Activated CD4-positive, alpha-beta memory T cell treated with anti-CD3 and anti-CD28 coated beads, Interleukin-2, amount 10 ng/mL, durations not matched to agents 7 days and 5 days (primary cell): ENCODE results near the gene ZNF213. TPM values are rescaled to one million over a fixed set of nuclear protein-coding genes. Genes with fewer than 3 reads are reported as not detected.

ENCODE experiments used
- CTCF ChIA-PET: fragments of 350-600 bp; sonication (Branson Sonifier 250); formaldehyde crosslinking; loops from one replicate; lab custom pipeline; 2021; ENCODE audit warnings: antibody characterized with exemption, inconsistent platforms; lab: Charles Lee
- POLR2A ChIA-PET: fragments of 350-600 bp; sonication (Branson Sonifier 250); formaldehyde crosslinking; loops from one replicate; lab custom pipeline; 2021; ENCODE audit warnings: antibody characterized with exemption; lab: Charles Lee
- DNase-seq: peaks from one replicate; pipeline ENCODE4 v3.0.0-alpha.2; 2020
- H3K27ac Mint-ChIP-seq: one replicate; pipeline ENCODE4 v1.8.0; 2021; ENCODE audit warnings: mild to moderate bottlenecking, mixed read lengths
- H3K27me3 Mint-ChIP-seq: one replicate; pipeline ENCODE4 v1.8.0; 2021; ENCODE audit warnings: mixed read lengths
- H3K36me3 Mint-ChIP-seq: one replicate; pipeline ENCODE4 v1.8.0; 2021; ENCODE audit warnings: low read depth, mixed read lengths
- H3K4me1 Mint-ChIP-seq: one replicate; pipeline ENCODE4 v1.8.0; 2021; ENCODE audit warnings: mixed read lengths
- H3K4me3 Mint-ChIP-seq: one replicate; pipeline ENCODE4 v1.8.0; 2021; ENCODE audit warnings: mild to moderate bottlenecking, mixed read lengths
- H3K9me3 Mint-ChIP-seq: one replicate; pipeline ENCODE4 v1.8.0; 2021; ENCODE audit warnings: mixed read lengths
- total RNA-seq, 2 experiments: library from RNA; stranded (reverse); gene quantifications; one replicate each; pipeline ENCODE4 v1.2.3, GENCODE V29; 2021

The ZNF213 gene
- total RNA-seq, 2 experiments from 2014 or later, result 10.5 to 11.6 TPM

GRCh38 chr16:3183445-3184139 is 48.8 kb downstream of the ZNF213 start:
- Mint-ChIP-seq H3K9me3 (peaks cover 6% of the 10 kb centered on the region), H3K36me3 (peaks cover 13% of the 10 kb centered on the region), H3K27ac (peak overlapping the region; percentile 60), H3K4me1 (peaks cover 40% of the 10 kb centered on the region), H3K4me3 (peak overlapping the region; percentile 57), H3K27me3 (peaks cover 79% of the 10 kb centered on the region)
- POLR2A ChIA-PET, result interaction anchor here (0.7 to 2.2 kb wide), 6 partner anchors 11 to 326 kb away, joined by 3 to 7 read pairs (median 4); partner anchors contain the start of gene ZNF263
- CTCF ChIA-PET, result interaction anchor here (0.7 to 2.0 kb wide), 3 partner anchors 8 to 54 kb away, joined by 3 to 7 read pairs (median 4); no protein-coding TSS in a partner anchor
- no peak for DNase-seq

GRCh38 chr16:3186946-3187690 is 52.3 kb downstream of the ZNF213 start:
- H3K36me3 Mint-ChIP-seq, result peaks cover 30% of the 10 kb centered on the region
- no peak overlapping the region for H3K27ac Mint-ChIP-seq
- peaks cover 77% of the 10 kb centered on the region for H3K27me3 Mint-ChIP-seq
- H3K4me1 Mint-ChIP-seq, result peaks cover 68% of the 10 kb centered on the region
- CTCF ChIA-PET, result interaction anchor here (0.8 to 1.0 kb wide), 2 partner anchors 73 to 159 kb away, joined by 3 read pairs; no protein-coding TSS in a partner anchor
- peaks cover 12% of the 10 kb centered on the region for H3K9me3 Mint-ChIP-seq
- POLR2A ChIA-PET, result interaction anchor here (1.1 to 3.0 kb wide), 2 partner anchors 16 to 47 kb away, joined by 3 to 11 read pairs; partner anchors contain the start of gene ZNF200
- DNase-seq, result no peak
- H3K4me3 Mint-ChIP-seq, result no peak overlapping the region

GRCh38 chr16:3187798-3188674 is 53.2 kb downstream of the ZNF213 start, which contains the start of gene OR1F1:
Gene OR1F1 (plus strand): TSS chr16:3188204.
- Mint-ChIP-seq H3K4me1 (peaks cover 62% of the 10 kb centered on the region), H3K27me3 (peaks cover 70% of the 10 kb centered on the region), H3K36me3 (peaks cover 30% of the 10 kb centered on the region), H3K9me3 (peaks cover 12% of the 10 kb centered on the region), H3K27ac (peak within 1 kb of the TSS; percentile 78), H3K4me3 (peak within 1 kb of the TSS; percentile 71)
- CTCF ChIA-PET, result interaction anchor here (0.8 to 1.4 kb wide), 3 partner anchors 72 to 160 kb away, joined by 3 read pairs; no protein-coding TSS in a partner anchor
- DNase-seq, result peak; percentile 76
- POLR2A ChIA-PET, result interaction anchor here (0.6 to 3.0 kb wide), 8 partner anchors 17 to 80 kb away, joined by 3 to 11 read pairs (median 3); partner anchors contain the start of gene ZNF200

GRCh38 chr16:3188675-3188924 is 53.8 kb downstream of the ZNF213 start:
- ChIA-PET CTCF (interaction anchor here (1.0 to 1.4 kb wide), 3 partner anchors 23 to 157 kb away, joined by 3 read pairs; no protein-coding TSS in a partner anchor), POLR2A (interaction anchor here (0.7 to 3.0 kb wide), 11 partner anchors 17 to 94 kb away, joined by 3 to 11 read pairs (median 3); partner anchors contain the start of genes ZNF200 and ZNF263)
- Mint-ChIP-seq H3K9me3 (peaks cover 12% of the 10 kb centered on the region), H3K4me1 (peaks cover 56% of the 10 kb centered on the region), H3K27ac (peak overlapping the region; percentile 78), H3K4me3 (peak overlapping the region; percentile 71), H3K36me3 (peaks cover 29% of the 10 kb centered on the region), H3K27me3 (peaks cover 65% of the 10 kb centered on the region)
- no peak for DNase-seq

- CTCF ChIA-PET, result interaction anchor here (1.0 to 1.4 kb wide), 3 partner anchors 23 to 157 kb away, joined by 3 read pairs; no protein-coding TSS in a partner anchor
- Mint-ChIP-seq H3K4me1 (peaks cover 50% of the 10 kb centered on the region), H3K27ac (peak overlapping the region; percentile 78), H3K36me3 (peaks cover 23% of the 10 kb centered on the region), H3K4me3 (peak overlapping the region; percentile 71), H3K9me3 (peaks cover 16% of the 10 kb centered on the region), H3K27me3 (peaks cover 64% of the 10 kb centered on the region)
- peak; percentile 60 for DNase-seq
- POLR2A ChIA-PET, result interaction anchor here (0.6 to 3.0 kb wide), 13 partner anchors 17 to 95 kb away, joined by 3 to 11 read pairs (median 3); partner anchors contain the start of genes ZNF200 and ZNF263
Measured at GRCh38 chr16:3188925-3189825, 54.3 kb downstream of the ZNF213 start.

- H3K27me3 Mint-ChIP-seq, result peaks cover 67% of the 10 kb centered on the region
- DNase-seq, result no peak
Measured at GRCh38 chr16:3189869-3190268, 55.0 kb downstream of the ZNF213 start.

GRCh38 chr16:3190949-3191353 is 56.1 kb downstream of the ZNF213 start:
- H3K4me1 Mint-ChIP-seq, result peaks cover 46% of the 10 kb centered on the region
- peaks cover 63% of the 10 kb centered on the region for H3K27me3 Mint-ChIP-seq
- POLR2A ChIA-PET, result interaction anchor here (0.9 to 2.4 kb wide), 4 partner anchors 9 to 115 kb away, joined by 3 to 10 read pairs (median 4); partner anchors contain the start of genes TIGD7, ZNF200, ZNF263 and ZNF75A
- DNase-seq, result peak; percentile 37
- H3K9me3 Mint-ChIP-seq, result peaks cover 18% of the 10 kb centered on the region
- peaks cover 20% of the 10 kb centered on the region for H3K36me3 Mint-ChIP-seq
- H3K4me3 Mint-ChIP-seq, result peak overlapping the region; percentile 71
- peak overlapping the region; percentile 63 for H3K27ac Mint-ChIP-seq
- CTCF ChIA-PET, result interaction anchor here (0.6 kb wide), 1 partner anchor 32 kb away, joined by 3 read pairs; no protein-coding TSS in a partner anchor

More at GRCh38 chr16:3189869-3190268, 55.0 kb downstream of the ZNF213 start:
- Mint-ChIP-seq H3K4me3 (peak overlapping the region; percentile 71), H3K27ac (peak overlapping the region; percentile 78), H3K9me3 (peaks cover 19% of the 10 kb centered on the region), H3K36me3 (peaks cover 20% of the 10 kb centered on the region), H3K4me1 (peaks cover 47% of the 10 kb centered on the region)
- ChIA-PET CTCF (interaction anchor here (1.4 kb wide), 2 partner anchors 24 to 158 kb away, joined by 3 read pairs; no protein-coding TSS in a partner anchor), POLR2A (interaction anchor here (1.0 to 3.0 kb wide), 6 partner anchors 18 to 93 kb away, joined by 3 to 11 read pairs (median 5); partner anchors contain the start of genes ZNF200 and ZNF263)

Other genes with a start within 250 kb of the ZNF213 start
- gene FLYWCH1, start 223.1 kb upstream of the ZNF213 start, total RNA-seq, result 10 to 100 TPM; 75.2 to 80.8 TPM
- not detected for gene KREMEN2, start 170.8 kb upstream of the ZNF213 start, total RNA-seq
- gene PAQR4, start 165.7 kb upstream of the ZNF213 start, total RNA-seq, result 10 to 100 TPM; 50.0 to 52.3 TPM
- 100 to 1,000 TPM; 118 to 124 TPM for gene PKMYT1, start 154.6 kb upstream of the ZNF213 start, total RNA-seq
- under 1 TPM; 0.23 to 0.28 TPM for gene CLDN9, start 122.1 kb upstream of the ZNF213 start, total RNA-seq
- gene CLDN6, start 116.8 kb upstream of the ZNF213 start, total RNA-seq, result not detected
- gene TNFRSF12A, start 114.7 kb upstream of the ZNF213 start, total RNA-seq, result 1 to 10 TPM; 6.1 to 7.5 TPM
- 10 to 100 TPM; 37.0 to 43.3 TPM for gene HCFC1R1, start 111.1 kb upstream of the ZNF213 start, total RNA-seq
- 10 to 100 TPM; 42.4 TPM for gene THOC6, start 111.0 kb upstream of the ZNF213 start, total RNA-seq
- gene BICDL2, start 98.1 kb upstream of the ZNF213 start, total RNA-seq, result 1 to 10 TPM; 1.4 to 1.9 TPM
- 100 to 1,000 TPM; 112 to 117 TPM for gene MMP25, start 88.5 kb upstream of the ZNF213 start, total RNA-seq
- gene IL32, start 69.4 kb upstream of the ZNF213 start, total RNA-seq, result 1,000 to 10,000 TPM; 4,131 to 4,213 TPM
- gene ZSCAN10, start 35.7 kb upstream of the ZNF213 start, total RNA-seq, result under 1 TPM in 1 of 2 experiments, not detected in 1; 0.15 TPM
- gene ZNF205, start 22.4 kb upstream of the ZNF213 start, total RNA-seq, result not detected
- gene OR1F1, start 53.2 kb downstream of the ZNF213 start, total RNA-seq, result not detected
- gene ZNF200, start 100.1 kb downstream of the ZNF213 start, total RNA-seq, result 10 to 100 TPM; 13.1 to 14.9 TPM
- under 1 TPM; 0.15 to 0.23 TPM for gene MEFV, start 121.6 kb downstream of the ZNF213 start, total RNA-seq
- 10 to 100 TPM; 19.4 to 21.3 TPM for gene ZNF263, start 148.5 kb downstream of the ZNF213 start, total RNA-seq
- 1 to 10 TPM; 5.4 to 7.6 TPM for gene TIGD7, start 170.4 kb downstream of the ZNF213 start, total RNA-seq
- gene ZNF75A, start 170.5 kb downstream of the ZNF213 start, total RNA-seq, result 10 to 100 TPM; 34.2 to 36.7 TPM
- not detected for gene OR2C1, start 220.9 kb downstream of the ZNF213 start, total RNA-seq